ENCODE results near the gene CELSR1. TPM values are rescaled to one million over a fixed set of nuclear protein-coding genes. Genes with fewer than 3 reads are reported as not detected.

The CELSR1 gene
- total and polyA plus RNA-seq, 2 of the 13 experiments (the other 11 are each of a cell fraction or from before 2014, with no cell fraction given), result 0.78 to 1.8 TPM

- intact Hi-C loops (cut with micrococcal nuclease; ENCODE audit: unreplicated experiment), result no loop called here
- DNase-seq (ENCODE audit: low spot score), result no peak
Observed at GRCh38 chr22:46534901-46535630, 2.4 kb downstream of the CELSR1 start.

More at GRCh38 chr22:46534901-46535630, 2.4 kb downstream of the CELSR1 start:
- peaks cover 5 to 32% of the 10 kb centered on the region in 2 experiments for H3K27me3 ChIP-seq (ENCODE audit: control insufficient read depth in 1 of 2, insufficient read depth in 2 of 2, low read length in 2 of 2)
- ATAC-seq, result no peak
- H3K4me2 ChIP-seq (ENCODE audit: low read depth, low read length), result no peak overlapping the region
- no peak for FAIRE-seq
- no peaks in the 10 kb centered on the region for H3K9me3 ChIP-seq (ENCODE audit: low read length)
- no peaks in the 10 kb centered on the region for H4K20me1 ChIP-seq (ENCODE audit: insufficient read depth, low read length)
- ChIA-PET CTCF (ENCODE audit: low intra/inter-chr PET ratio, low total read pairs) (no interaction called here), POLR2A (no interaction called here)
- TF ChIP-seq RNF219 (CRISPR knock-in tag; IDR thresholded peaks at IDR 0.05), result no peak
- no peak for TF ChIP-seq ZBTB14 (CRISPR knock-in tag; IDR thresholded peaks at IDR 0.05)
- TF ChIP-seq MEIS2 (CRISPR knock-in tag; IDR thresholded peaks at IDR 0.05), result no peak
- TF ChIP-seq ZFP62 (CRISPR knock-in tag; IDR thresholded peaks at IDR 0.05), result no peak
- H3K27ac ChIP-seq (ENCODE audit: extremely low read length, insufficient read depth, low read length), result no peak overlapping the region
- BruUV-seq (replicated peaks), result no TSS peak
- H3K9ac ChIP-seq (ENCODE audit: insufficient read depth, low read depth, low read length), result no peak overlapping the region
- in situ Hi-C loops (cut with HindIII; ENCODE audit: extremely low pct_ligation_motif_present, low pct_unique_long_range_greater_than_20kb), result loop anchor here (5.0 to 25.0 kb wide), 2 partner anchors 168 to 398 kb away; no protein-coding TSS in a partner anchor
- H3K79me2 ChIP-seq (ENCODE audit: insufficient read depth, low read length), result no peaks in the 10 kb centered on the region
- H3K36me3 ChIP-seq (replicated peaks in 1 of 2; ENCODE audit: control insufficient read depth in 1 of 2, insufficient read depth in 2 of 2, low read length in 2 of 2), result no peaks in the 10 kb centered on the region
- no peak overlapping the region for H3K4me3 ChIP-seq (replicated peaks in 1 of 3; ENCODE audit: insufficient read depth in 1 of 3, low read depth in 2 of 3, low read length in 3 of 3)
- H3K4me1 ChIP-seq (ENCODE audit: insufficient read depth, low read length), result peaks cover 20% of the 10 kb centered on the region
- no peak overlapping the region for H2AFZ ChIP-seq (ENCODE audit: low read length)
- WGBS (ENCODE audit: low lambda C conversion rate), result 96% methylated on average over 30 of the region's 45 CpGs
